DLD1 (cell line): ENCODE results near the gene ST7.

Experiments
- in situ Hi-C: cut with HindIII; loops from 2 replicates; pipeline ENCODE4 v1.10.0; 2017; ENCODE audit warnings: low sequenced_read_pairs

ST7 gene

GRCh38 chr7:117145333-117145732 lies 192.0 kb downstream of the ST7 start:
- in situ Hi-C loops = no loop called here

- in situ Hi-C loops = no loop called here
Measured at GRCh38 chr7:117146059-117146458, 192.8 kb downstream of the ST7 start.

GRCh38 chr7:117146511-117146910 lies 193.2 kb downstream of the ST7 start:
- in situ Hi-C loops = no loop called here

GRCh38 chr7:117148971-117149370 lies 195.7 kb downstream of the ST7 start:
- in situ Hi-C loops = no loop called here

GRCh38 chr7:117149692-117150091 lies 196.4 kb downstream of the ST7 start:
- in situ Hi-C loops = no loop called here

GRCh38 chr7:117152213-117153007 lies 199.1 kb downstream of the ST7 start:
- in situ Hi-C loops = no loop called here

GRCh38 chr7:117153016-117153545 lies 199.8 kb downstream of the ST7 start:
- in situ Hi-C loops = no loop called here

- in situ Hi-C loops = no loop called here
Measured at GRCh38 chr7:117154721-117155120, 201.4 kb downstream of the ST7 start.

- in situ Hi-C loops = no loop called here
Measured at GRCh38 chr7:117155694-117156093, 202.4 kb downstream of the ST7 start.

GRCh38 chr7:117157241-117158209 lies 204.2 kb downstream of the ST7 start:
- in situ Hi-C loops = no loop called here

- in situ Hi-C loops = no loop called here
Measured at GRCh38 chr7:117158941-117159697, 205.8 kb downstream of the ST7 start.

GRCh38 chr7:117163101-117163500 lies 209.8 kb downstream of the ST7 start:
- in situ Hi-C loops = no loop called here

GRCh38 chr7:117164620-117165019 lies 211.3 kb downstream of the ST7 start:
- in situ Hi-C loops = no loop called here

- in situ Hi-C loops = no loop called here
Measured at GRCh38 chr7:117165656-117166055, 212.4 kb downstream of the ST7 start.

GRCh38 chr7:117169907-117170306 lies 216.6 kb downstream of the ST7 start:
- in situ Hi-C loops = no loop called here

- in situ Hi-C loops = no loop called here
Measured at GRCh38 chr7:117171106-117171505, 217.8 kb downstream of the ST7 start.

GRCh38 chr7:117172283-117172682 lies 219.0 kb downstream of the ST7 start:
- in situ Hi-C loops = no loop called here

GRCh38 chr7:117173035-117173770 lies 219.9 kb downstream of the ST7 start:
- in situ Hi-C loops = no loop called here

GRCh38 chr7:117176206-117176605 lies 222.9 kb downstream of the ST7 start:
- in situ Hi-C loops = no loop called here

GRCh38 chr7:117178600-117178999 lies 225.3 kb downstream of the ST7 start:
- in situ Hi-C loops = no loop called here
